Keratinocyte (primary cell): ENCODE results near the gene CCNYL1.

ENCODE experiments used
- CTCF ChIP-seq, 3 experiments: IDR thresholded peaks in 1 of 3; conservative IDR thresholded peaks in 1 of 3; optimal IDR thresholded peaks in 1 of 3; 2 replicates in 2 of 3; 3 replicates in 1 of 3; pipeline versions ENCODE3 to v1.5.1; 2011; ENCODE audit warnings: low read length in 3 of 3, mild to moderate bottlenecking in 3 of 3, moderate library complexity in 2 of 3, control low read depth in 1 of 3, inconsistent platforms in 1 of 3; ENCODE audit not compliant: insufficient read depth in 2 of 3; ENCODE audit errors: extremely low read depth in 1 of 3
- EZH2 ChIP-seq: IDR thresholded peaks from one replicate; pipeline ENCODE4 v1.6.1; 2012; ENCODE audit warnings: inconsistent platforms, mild to moderate bottlenecking, low read length, moderate library complexity

- TF ChIP-seq CTCF (optimal IDR thresholded peaks at IDR 0.05 in 1 of 3, IDR thresholded peaks at IDR 0.05 in 1 of 3, conservative IDR thresholded peaks at IDR 0.05 in 1 of 3; ENCODE audit: extremely low read depth in 1 of 3, insufficient read depth in 2 of 3, low read length in 3 of 3) (no peak), EZH2 (no peak)
Observed at GRCh38 chr2:207688597-207688996, 22.8 kb upstream of the CCNYL1 start.
